Astrocyte (in vitro differentiated cells and primary cell): ENCODE data around the gene WDR45. TPM values are rescaled to one million over a fixed set of nuclear protein-coding genes. Genes with fewer than 3 reads are reported as not detected.

Experiments used
- DNase-seq: peaks from one replicate; pipeline ENCODE4 v3.0.0-alpha.2; 2010; ENCODE audit warnings: low read depth
- FAIRE-seq: peaks from 2 replicates; lab custom pipeline; 2011; peaks lifted over from hg19 to GRCh38; lab: Jason Lieb, UNC
- H2AFZ ChIP-seq: 2 replicates; pipeline ENCODE4 v1.6.0; 2012; ENCODE audit warnings: low read depth, low read length, inconsistent platforms
- H3K27ac ChIP-seq: 2 replicates; pipeline ENCODE4 v1.5.1; 2011; ENCODE audit warnings: low read depth, low read length, inconsistent platforms
- H3K27me3 ChIP-seq: 2 replicates; pipeline ENCODE4 v1.6.0; 2011; ENCODE audit warnings: low read length, inconsistent platforms; ENCODE audit not compliant: insufficient read depth
- H3K36me3 ChIP-seq: 2 replicates; pipeline ENCODE4 v1.5.1; 2011; ENCODE audit warnings: low read length, inconsistent platforms; ENCODE audit not compliant: insufficient read depth
- H3K4me1 ChIP-seq: 2 replicates; pipeline ENCODE4 v1.5.1; 2011; ENCODE audit warnings: low read length, inconsistent platforms; ENCODE audit not compliant: insufficient read depth
- H3K4me2 ChIP-seq: 2 replicates; pipeline ENCODE4 v1.6.0; 2012; ENCODE audit warnings: low read length, inconsistent platforms
- H3K4me3 ChIP-seq: 2 replicates; pipeline ENCODE4 v1.5.1; 2011; ENCODE audit warnings: low read depth, mild to moderate bottlenecking, low read length, inconsistent platforms; ENCODE audit not compliant: insufficient read depth
- H3K79me2 ChIP-seq: 2 replicates; pipeline ENCODE4 v1.6.0; 2012; ENCODE audit warnings: mild to moderate bottlenecking, low read length, inconsistent platforms; ENCODE audit not compliant: insufficient read depth
- H3K9ac ChIP-seq: 2 replicates; pipeline ENCODE4 v1.6.0; 2012; ENCODE audit warnings: mild to moderate bottlenecking, low read length, inconsistent platforms
- H3K9me3 ChIP-seq: 2 replicates; pipeline ENCODE4 v1.5.1; 2012; ENCODE audit warnings: low read depth, mild to moderate bottlenecking, low read length, inconsistent platforms; ENCODE audit not compliant: insufficient read depth
- H4K20me1 ChIP-seq: 2 replicates; pipeline ENCODE4 v1.6.0; 2012; ENCODE audit warnings: low read length, inconsistent platforms; ENCODE audit not compliant: insufficient read depth
- H3K27ac Mint-ChIP-seq: one replicate; pipeline ENCODE4 v1.8.0; 2021; ENCODE audit warnings: mild to moderate bottlenecking, mixed read lengths; ENCODE audit not compliant: unreplicated experiment
- H3K27me3 Mint-ChIP-seq: one replicate; pipeline ENCODE4 v1.8.0; 2021; ENCODE audit warnings: low read depth, mixed read lengths; ENCODE audit not compliant: unreplicated experiment
- H3K36me3 Mint-ChIP-seq: one replicate; pipeline ENCODE4 v1.8.0; 2021; ENCODE audit warnings: low read depth, mixed read lengths; ENCODE audit not compliant: unreplicated experiment
- H3K4me1 Mint-ChIP-seq: one replicate; pipeline ENCODE4 v1.8.0; 2021; ENCODE audit warnings: low read depth, mixed read lengths; ENCODE audit not compliant: unreplicated experiment
- H3K4me3 Mint-ChIP-seq: one replicate; pipeline ENCODE4 v1.8.0; 2021; ENCODE audit warnings: mild to moderate bottlenecking, moderate library complexity, mixed read lengths; ENCODE audit not compliant: unreplicated experiment
- H3K9me3 Mint-ChIP-seq: one replicate; pipeline ENCODE4 v1.8.0; 2021; ENCODE audit warnings: mild to moderate bottlenecking, mixed read lengths; ENCODE audit not compliant: unreplicated experiment
- CTCF ChIP-seq: IDR thresholded peaks from 2 replicates; pipeline ENCODE4 v1.5.1; 2011; ENCODE audit warnings: low read depth, mild to moderate bottlenecking, inconsistent platforms, low read length, moderate library complexity; ENCODE audit not compliant: insufficient read depth
- EZH2 ChIP-seq: IDR thresholded peaks from 2 replicates; pipeline ENCODE4 v1.6.1; 2012; ENCODE audit warnings: mild to moderate bottlenecking, low read length, inconsistent platforms; ENCODE audit not compliant: insufficient read depth
- total RNA-seq: library from RNA; stranded (reverse); gene quantifications from 2 replicates; pipeline ENCODE4 v1.2.1, GENCODE V29; 2021

The WDR45 gene
- total RNA-seq, 1 donor from 2014 or later: 54.9 TPM

- Histone ChIP-seq H3K27ac (no peak overlapping the region), H3K4me1 (no peaks in the 10 kb centered on the region), H3K4me2 (no peak overlapping the region), H3K27me3 (no peaks in the 10 kb centered on the region), H3K9me3 (no peaks in the 10 kb centered on the region), H3K36me3 (no peaks in the 10 kb centered on the region), H3K79me2 (no peaks in the 10 kb centered on the region), H4K20me1 (no peaks in the 10 kb centered on the region), H3K9ac (no peak overlapping the region), H3K4me3 (no peak overlapping the region), H2AFZ (no peak overlapping the region)
- H3K36me3 Mint-ChIP-seq: no peaks in the 10 kb centered on the region
- H3K9me3 Mint-ChIP-seq: no peaks in the 10 kb centered on the region
- no peaks in the 10 kb centered on the region for H3K4me1 Mint-ChIP-seq
- no peaks in the 10 kb centered on the region for H3K27me3 Mint-ChIP-seq
- DNase-seq: no peak
- no peak overlapping the region for H3K4me3 Mint-ChIP-seq
- H3K27ac Mint-ChIP-seq: no peak overlapping the region
- no peak for FAIRE-seq
- TF ChIP-seq EZH2 (no peak), CTCF (no peak)
Observed at GRCh38 chrX:49064735-49065134, 15.0 kb downstream of the WDR45 start.

GRCh38 chrX:49064303-49064702, 15.4 kb downstream of the WDR45 start:
- H3K9me3 Mint-ChIP-seq: no peaks in the 10 kb centered on the region
- H3K4me1 Mint-ChIP-seq: no peaks in the 10 kb centered on the region
- H3K4me2 ChIP-seq: no peak overlapping the region
- H4K20me1 ChIP-seq: no peaks in the 10 kb centered on the region
- H2AFZ ChIP-seq: no peak overlapping the region
- H3K9me3 ChIP-seq: no peaks in the 10 kb centered on the region
- H3K27ac Mint-ChIP-seq: no peak overlapping the region
- H3K27me3 ChIP-seq: no peaks in the 10 kb centered on the region
- no peak overlapping the region for H3K4me3 ChIP-seq
- H3K9ac ChIP-seq: no peak overlapping the region
- H3K27ac ChIP-seq: no peak overlapping the region
- no peaks in the 10 kb centered on the region for H3K36me3 ChIP-seq
- FAIRE-seq (no peak), DNase-seq (no peak)
- no peaks in the 10 kb centered on the region for H3K27me3 Mint-ChIP-seq
- TF ChIP-seq EZH2 (no peak), CTCF (no peak)
- no peaks in the 10 kb centered on the region for H3K79me2 ChIP-seq
- no peaks in the 10 kb centered on the region for H3K4me1 ChIP-seq
- H3K4me3 Mint-ChIP-seq: no peak overlapping the region
- H3K36me3 Mint-ChIP-seq: no peaks in the 10 kb centered on the region

DNA sequence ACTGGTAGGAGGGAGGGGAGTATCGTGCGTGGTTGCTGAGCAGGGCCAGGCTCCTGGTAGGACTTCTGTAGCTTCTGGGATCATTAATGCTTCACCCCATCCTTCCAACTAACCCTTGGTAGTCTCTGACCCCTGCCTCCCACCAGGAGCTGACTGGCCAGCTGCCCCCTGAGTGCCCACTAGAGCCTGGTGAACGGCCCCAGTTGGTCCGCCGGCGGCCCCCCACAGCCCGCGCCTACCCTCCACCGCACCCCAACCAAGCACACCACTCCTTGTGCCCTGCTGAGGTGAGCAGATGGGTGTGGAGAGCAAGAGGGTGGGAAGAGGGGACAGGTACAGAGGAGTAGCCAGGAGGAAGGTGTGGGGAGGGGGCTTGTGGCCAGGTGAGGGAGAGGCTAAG, 16.0 kb downstream of the WDR45 start:
- H3K4me1 Mint-ChIP-seq: no peaks in the 10 kb centered on the region
- Histone ChIP-seq H3K9me3 (no peaks in the 10 kb centered on the region), H3K4me2 (no peak overlapping the region), H3K4me3 (no peak overlapping the region), H2AFZ (no peak overlapping the region), H3K4me1 (no peaks in the 10 kb centered on the region), H3K79me2 (no peaks in the 10 kb centered on the region), H4K20me1 (no peaks in the 10 kb centered on the region), H3K27ac (no peak overlapping the region), H3K27me3 (no peaks in the 10 kb centered on the region), H3K9ac (no peak overlapping the region), H3K36me3 (no peaks in the 10 kb centered on the region)
- no peaks in the 10 kb centered on the region for H3K27me3 Mint-ChIP-seq
- TF ChIP-seq CTCF (no peak), EZH2 (no peak)
- H3K4me3 Mint-ChIP-seq: no peak overlapping the region
- no peaks in the 10 kb centered on the region for H3K36me3 Mint-ChIP-seq
- DNase-seq: no peak
- no peaks in the 10 kb centered on the region for H3K9me3 Mint-ChIP-seq
- H3K27ac Mint-ChIP-seq: no peak overlapping the region
- no peak for FAIRE-seq
